ENCODE results near the gene TEAD4.

TEAD4 gene

DNA sequence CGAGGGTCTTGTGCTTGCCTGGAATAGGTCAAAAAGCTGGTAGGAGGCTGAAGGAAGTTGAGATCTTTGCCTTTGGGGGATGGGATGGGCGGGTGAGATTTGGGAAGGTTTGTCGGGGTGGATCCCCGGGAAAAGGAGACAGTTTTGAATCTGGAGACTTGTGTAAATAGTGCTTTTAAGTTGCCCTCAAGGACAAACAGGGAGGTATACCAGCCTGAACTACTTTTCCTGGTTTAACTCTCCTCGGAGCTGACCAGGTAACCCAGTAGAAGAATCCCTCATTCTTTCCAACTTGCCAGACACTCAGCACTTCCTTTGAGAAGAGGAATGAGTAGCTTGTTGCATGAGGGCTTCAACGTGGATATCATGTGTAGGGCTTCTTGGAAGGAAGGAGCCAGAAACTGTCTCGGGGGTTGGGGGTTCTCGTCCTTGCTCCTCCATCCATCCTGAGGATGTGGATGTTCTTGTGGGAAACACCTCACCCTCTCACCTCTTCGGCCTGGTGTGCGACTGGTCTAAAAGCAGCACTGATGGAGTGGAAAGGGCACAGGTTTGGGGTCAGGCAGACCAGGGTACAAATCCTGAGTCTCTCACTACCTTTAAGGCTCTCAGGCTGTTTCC, 1.9 kb downstream of the TEAD4 start:
- DNase-seq: no peak

DNA sequence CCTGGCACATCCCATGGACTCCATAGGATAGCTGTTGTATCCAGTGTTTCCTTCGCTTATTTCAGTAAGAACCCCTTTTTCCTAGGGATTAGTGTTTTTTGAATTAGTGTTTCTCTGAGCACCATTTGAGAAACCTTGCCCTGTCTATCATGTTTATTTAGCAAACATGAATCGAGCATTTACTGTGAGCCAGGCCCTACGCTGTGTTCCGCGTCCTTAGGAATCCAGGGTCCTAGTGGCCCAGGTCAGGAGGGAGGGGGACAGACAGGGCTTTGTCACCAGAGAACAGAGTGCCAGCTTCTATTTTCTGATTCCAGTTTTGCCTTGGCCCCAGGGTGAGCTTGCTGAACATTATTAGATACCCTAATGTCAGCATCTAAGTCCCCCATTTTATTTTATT, 2.5 kb downstream of the TEAD4 start:
- DNase-seq: no peak

DNA sequence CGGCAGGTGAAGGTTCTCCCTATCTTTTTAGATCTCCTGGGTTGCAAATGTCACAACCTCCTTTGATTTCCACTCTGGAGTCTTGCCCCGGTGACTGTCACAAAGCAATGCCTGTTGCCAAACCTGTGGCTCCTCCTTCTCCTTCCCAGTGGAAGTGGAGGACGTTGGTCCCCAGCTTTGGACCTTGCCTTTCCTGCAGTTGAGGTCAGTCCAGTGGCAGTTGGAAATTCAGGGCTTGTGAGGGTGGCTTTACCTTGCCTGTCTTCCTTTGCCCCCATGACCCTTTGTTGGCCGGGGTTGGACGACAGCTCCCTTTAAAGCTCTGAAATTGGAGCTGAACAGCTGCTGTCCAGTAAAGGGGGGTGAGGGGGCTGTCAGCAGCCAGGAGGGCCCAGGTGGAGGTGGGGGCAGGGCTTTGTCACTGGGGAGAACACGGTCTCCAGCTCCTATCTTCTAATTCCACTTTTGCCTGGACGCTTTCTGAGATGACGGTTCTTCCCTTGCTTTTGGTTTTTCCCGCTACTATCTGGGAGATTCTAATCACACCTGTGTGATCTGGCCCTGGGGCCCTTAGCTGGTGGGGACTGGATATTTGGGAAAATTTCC, 4.1 kb downstream of the TEAD4 start:
- DNase-seq: no peak

DNA sequence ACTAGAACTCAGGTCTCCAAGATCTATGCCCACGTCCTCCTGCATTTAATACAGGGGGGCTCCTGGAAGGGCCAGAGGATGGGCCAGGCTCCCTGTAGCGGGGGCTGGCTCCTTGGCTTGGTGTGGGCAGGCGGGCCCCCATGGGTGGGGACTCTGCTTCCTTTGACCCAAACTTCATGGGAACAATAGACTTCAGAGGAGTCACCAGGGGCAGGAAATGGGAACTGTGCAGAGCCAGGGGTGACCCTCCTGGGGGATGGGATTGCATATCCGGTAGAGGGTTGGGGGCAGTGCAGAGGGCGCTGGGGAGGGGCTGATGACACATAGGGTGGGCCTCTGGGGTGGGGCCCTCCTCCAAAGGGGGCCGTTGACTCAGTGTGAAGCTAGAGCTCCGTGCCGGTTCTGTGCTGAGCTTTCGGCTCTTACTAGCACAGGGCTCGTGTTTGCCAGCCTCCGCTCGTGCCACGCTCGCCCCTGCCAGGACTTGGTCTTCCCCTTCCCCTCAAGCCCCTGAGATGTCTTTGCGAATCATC, 4.6 kb downstream of the TEAD4 start:
- DNase-seq: no peak

DNA sequence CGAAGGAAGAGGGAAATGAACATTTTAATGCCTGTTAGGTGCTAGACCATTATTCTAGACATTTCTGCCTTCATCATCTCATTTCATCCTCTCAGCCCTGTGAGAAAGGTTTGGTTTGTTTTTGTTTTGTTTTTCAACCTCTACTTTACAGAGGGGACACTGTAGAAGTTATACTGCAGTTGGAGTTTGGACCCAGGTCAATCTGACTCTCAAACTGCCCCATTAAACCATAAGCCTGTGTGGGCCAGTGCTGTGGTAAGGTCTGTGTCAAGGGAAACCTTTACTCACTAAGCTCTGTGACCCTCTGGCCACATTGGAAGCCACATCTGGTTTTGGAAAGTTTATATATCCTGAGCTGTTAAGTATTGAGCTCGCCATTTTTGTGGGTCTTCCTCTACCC, 8.5 kb downstream of the TEAD4 start:
- DNase-seq: no peak

DNA sequence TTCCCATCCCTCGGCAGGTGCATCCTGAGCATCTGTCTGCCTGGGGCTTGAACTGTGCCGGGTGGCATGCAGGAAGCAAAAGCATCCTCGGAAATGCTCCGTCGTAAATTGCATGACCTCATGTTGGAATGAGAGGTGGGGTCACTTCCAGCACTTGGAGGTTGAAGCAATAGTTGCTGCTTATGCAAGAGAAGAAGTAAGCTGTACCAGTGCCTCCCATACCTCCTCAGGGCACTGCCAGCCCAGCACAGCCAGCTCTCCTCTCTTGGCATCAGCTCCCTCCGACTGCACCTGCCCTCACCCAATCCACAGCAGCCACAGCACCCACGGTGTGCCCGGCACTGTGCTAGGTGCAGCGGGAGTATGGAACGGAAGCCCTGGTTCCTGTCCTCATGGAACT, 11.5 kb downstream of the TEAD4 start:
- no peak for DNase-seq

DNA sequence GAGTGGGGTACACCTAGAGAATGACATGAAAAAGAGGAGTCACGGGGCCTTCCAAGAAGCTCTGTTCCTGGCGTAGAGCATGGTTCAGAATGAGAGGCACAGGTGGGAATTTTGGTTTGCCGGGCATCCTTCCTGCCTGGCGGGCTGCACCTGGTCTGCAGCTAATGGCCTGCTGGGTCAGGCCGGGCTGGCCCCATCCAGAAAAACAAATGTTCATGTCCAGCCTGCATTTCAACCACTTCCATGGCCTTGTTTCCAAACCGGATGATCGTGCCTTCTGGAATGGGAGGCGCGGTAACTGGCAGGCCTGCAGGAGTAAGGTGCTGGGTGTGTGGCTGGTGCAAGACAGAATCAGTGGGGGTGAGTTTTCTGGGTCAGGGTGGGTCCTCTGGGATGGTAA, 14.4 kb downstream of the TEAD4 start:
- no peak for DNase-seq

DNA sequence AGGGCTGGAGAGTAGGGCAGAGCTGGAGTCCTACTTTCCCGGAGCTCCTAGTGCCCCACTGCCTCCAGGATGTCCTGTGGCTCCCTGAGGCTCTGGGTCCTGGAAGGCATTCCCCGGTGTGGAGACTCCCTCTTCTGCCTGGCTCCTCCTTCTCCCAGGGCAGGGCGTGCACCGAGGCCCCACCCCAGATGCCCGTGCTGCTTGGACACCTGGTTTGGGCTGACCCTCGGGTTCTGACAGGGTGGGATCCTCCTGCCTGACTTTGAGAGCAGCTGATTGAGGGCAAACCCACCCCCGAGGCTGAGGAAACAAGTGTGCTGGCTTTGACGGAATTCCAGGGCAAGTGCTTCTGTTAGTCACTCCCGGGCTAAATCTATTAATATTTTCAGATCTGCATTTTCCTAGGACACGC, 15.4 kb downstream of the TEAD4 start:
- no peak for DNase-seq

DNA sequence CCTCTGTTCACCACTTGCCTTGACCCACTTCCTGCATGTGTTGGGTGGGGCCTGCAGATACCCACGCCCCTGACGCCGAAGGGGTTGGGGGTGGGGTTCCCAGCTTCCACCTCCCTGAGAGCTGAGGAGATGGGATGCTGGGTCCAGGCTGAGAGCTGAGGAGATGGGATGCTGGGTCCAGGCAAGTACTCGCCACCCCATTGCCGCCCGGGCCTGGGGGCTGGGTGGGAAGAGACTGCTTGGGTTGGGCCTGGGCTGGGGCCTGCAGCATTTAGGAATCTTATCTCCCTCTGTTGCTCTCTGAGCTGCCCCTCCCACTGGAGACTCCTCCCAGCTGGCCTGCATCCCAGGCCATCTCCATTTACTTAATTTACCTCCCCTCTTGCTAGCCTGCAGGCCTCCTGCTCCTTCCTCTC, 17.4 kb downstream of the TEAD4 start:
- no peak for DNase-seq

DNA sequence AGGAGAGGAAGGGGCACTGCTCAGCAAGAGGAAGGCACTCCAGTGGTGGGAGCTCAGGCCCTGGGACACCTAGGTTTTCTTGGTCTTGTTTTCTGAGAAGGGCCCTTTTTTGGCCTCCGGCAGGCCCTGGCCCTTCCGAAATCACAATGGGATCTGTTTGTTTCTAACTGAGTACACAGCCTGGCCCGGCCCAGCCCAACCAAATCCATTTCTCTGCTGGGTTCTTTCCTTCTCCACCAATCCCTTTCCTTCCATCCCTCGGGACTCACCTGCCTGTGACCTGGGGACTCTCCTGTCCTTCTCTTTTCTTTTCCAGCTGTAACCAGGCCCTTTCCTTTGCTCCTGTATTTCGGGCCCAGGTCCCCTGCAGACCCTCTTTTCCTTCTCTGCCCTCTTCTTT, 18.6 kb downstream of the TEAD4 start:
- DNase-seq: no peak

DNA sequence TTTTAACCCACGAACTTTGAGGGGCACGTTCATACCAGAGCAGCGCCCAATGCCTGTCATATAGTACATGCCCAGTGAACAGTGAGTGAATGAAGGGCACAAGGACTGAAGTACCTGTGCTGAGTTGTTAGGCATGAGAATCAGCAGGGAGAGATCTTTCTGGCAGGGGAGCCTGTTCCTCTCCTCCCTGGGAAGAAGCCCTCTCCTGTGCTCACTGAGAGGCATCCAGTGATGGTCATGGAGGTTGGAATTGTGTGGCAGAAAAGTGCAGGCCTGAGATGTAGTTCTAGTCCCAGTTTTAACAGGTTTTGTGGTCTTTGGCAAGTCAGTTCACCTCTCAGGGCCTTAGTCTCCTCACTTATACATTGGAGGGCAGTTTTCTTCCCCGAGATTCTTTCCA, 20.6 kb downstream of the TEAD4 start:
- DNase-seq: no peak

DNA sequence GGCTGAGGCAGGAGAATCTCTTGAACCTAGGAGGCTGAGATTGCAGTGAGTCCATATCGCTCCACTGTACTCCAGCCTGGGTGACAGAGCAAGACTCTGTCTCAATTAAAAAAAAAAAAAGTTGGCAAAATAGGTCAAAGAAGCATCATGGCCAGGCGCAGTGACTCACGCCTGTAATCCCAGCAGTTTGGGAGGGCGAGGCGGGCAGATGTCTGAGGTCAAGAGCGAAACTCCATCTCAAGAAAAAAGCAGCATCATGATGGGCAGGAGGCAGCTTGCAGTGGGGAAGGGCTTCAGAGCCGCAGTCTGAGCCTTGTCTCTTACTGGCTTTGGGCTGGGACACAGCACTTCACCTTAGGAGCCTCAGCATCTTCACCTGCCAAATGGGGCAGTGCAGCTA, 21.4 kb downstream of the TEAD4 start:
- no peak for DNase-seq

DNA sequence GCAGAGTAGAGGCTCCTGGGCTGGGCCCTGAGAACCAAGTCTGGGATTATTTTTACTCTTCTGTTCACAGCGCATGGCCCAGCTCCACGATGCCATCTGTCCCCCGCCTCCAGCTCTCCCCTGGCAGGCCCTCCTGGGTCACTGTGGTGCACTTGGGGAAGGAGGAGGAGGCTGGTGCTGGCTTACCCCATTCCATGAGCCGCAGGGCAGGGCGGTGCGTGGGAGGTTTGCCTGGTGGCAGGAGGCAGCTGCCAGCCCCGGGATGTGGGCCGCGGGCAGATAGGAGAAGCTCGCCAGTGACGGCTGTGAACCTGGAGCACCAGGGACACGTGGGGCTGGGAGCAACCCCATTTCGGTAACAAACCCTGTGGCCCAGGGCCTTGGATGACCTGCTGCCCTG, 23.2 kb downstream of the TEAD4 start:
- no peak for DNase-seq

DNA sequence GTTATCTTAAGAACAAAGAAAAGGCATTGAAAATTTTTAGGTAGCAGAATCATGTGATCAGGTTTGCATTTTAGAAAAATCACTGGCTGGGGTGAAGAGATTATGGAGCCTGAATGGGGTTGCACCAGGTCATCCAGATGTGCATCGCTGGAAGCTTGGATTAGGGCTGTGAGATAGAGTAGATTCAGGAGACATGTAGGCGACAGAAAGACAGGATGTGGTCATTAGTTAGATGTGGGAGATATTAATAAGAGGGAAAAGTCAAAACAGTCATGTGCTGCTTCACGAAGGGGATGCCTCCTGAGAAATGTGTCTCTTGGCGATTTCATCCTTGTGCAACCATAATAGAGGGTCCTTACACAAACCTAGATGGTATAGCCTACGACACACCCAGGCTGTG, 25.1 kb downstream of the TEAD4 start:
- no peak for DNase-seq

DNA sequence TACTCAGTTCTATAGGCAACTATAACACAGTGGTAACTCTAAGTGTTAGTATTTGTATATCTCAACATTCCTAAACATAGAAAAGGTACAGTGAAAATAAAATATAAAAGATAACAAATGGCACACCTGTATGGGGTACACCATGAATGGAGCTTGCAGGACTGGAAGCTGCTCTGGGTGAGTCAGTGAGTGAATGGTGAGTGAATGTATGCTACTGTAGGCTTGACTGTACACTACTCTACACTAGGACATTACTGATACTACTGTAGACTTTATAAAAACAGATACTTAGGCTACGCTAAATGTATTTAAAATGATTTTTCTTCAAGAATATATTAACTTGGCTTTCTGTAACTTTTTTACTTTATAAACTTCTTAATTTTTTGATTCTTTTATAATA, 25.5 kb downstream of the TEAD4 start:
- no peak for DNase-seq

DNA sequence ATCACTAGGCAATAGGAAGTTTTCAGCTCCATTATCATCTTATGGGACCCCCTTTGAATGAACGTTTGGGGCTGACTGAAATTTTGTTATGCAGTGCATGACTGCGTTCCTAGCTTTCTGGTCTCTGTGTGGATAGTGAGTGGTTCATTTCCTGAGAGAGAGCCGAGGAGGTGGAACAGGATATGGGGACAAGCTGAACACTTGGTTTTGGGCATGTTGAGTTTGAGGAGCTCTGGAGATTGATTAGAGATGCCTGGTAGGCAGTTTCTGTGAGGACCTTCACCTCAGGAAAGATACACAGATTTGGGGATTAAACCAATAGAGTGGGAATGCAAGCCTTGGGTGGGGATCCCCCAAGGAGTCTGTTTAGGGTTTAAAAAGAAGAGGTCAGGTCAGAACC, 27.7 kb downstream of the TEAD4 start:
- DNase-seq: no peak

DNA sequence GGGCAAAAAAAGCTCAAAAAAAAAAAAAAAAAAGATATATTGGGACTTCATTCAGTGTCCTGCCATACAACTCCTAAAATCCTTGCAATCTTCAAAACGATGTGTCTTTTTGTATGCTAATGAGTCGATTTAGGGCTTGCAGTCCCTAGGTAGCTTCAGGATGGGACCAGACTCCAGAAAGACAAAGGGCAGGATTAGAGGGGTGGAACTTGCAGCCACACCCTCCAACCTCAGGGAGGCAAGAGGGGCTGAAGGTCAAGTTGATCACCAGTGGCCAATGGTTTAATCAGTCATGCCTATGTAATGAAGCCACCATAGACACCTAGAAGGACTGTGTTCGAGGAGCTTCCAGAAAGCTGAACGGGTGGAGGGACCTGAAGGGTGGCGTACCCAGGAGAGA, 29.3 kb downstream of the TEAD4 start:
- no peak for DNase-seq

DNA sequence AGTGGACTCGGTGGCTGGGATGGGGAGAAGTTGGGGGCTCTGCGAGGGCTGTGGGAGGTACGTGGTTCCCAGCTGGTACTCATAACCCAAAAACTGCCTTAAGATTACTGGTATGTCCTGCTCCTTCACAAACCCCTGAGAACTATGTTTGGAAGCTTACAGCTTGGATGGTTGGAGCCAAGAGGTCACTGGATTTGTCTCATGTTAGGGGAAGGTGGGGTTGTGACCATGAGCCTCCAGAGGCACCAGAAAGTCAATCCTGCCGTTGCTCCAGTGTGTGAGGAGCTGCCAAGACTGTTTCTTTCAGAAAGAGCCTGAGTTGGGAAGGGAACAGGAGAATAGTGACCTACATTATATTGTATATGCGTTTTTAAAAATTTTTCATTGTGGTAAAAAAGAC, 33.5 kb downstream of the TEAD4 start:
- no peak for DNase-seq

DNA sequence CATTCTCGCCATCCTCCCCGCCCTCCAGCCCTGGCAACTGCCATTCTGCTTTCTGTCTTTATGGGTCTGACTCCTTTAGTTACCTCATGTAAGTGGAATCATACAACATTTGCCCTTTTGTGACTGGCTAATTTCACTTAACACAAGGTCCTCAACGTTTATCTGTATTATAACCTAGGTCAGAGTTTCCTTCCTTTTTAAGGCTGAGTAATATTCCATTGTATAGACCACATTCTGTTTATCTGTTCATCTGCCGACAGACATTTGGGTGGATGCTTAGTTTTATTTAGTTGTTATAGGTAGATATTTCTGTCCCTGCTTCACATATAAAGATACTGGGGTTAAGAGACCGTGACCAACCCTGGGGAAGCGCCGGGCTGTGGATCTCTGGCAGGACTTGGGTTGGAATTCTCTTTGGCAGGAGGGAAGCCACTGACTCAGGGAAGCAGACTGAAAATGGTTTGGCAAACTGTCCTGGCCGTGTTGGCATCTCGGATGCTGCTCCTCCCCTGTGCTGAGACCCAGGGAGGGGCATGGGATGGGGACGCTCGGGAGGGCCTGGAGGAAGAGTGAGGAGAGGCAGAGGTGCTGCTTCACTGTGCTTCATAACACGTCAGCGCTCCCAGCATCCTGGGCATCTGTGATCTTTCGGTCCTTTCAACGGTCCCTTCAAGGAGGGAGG, 38.9 kb downstream of the TEAD4 start:
- DNase-seq: no peak

DNA sequence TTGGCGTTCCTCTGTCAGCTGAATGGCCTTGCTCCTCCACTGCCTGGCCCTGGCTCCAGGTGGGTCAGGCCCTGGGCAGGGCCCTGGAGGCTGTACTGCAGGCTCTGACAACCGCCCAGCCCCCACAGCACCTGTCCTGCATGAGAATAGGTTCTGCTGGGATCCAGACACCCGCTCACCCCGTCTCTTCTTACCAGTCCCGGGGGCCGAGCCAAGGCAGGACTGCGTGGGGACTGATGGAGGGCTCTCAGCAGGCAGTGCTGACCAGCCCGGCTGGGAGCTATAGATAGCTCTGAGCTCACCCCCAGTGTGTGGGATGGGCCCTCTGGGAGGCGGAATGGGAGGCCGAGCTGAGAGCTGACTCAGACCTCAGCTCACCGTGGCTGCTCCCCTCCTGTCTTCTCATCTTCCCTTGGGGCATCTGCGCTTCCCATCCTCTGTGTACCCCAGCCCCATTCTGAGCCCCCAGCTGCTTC, 39.6 kb downstream of the TEAD4 start:
- DNase-seq: no peak

DNA sequence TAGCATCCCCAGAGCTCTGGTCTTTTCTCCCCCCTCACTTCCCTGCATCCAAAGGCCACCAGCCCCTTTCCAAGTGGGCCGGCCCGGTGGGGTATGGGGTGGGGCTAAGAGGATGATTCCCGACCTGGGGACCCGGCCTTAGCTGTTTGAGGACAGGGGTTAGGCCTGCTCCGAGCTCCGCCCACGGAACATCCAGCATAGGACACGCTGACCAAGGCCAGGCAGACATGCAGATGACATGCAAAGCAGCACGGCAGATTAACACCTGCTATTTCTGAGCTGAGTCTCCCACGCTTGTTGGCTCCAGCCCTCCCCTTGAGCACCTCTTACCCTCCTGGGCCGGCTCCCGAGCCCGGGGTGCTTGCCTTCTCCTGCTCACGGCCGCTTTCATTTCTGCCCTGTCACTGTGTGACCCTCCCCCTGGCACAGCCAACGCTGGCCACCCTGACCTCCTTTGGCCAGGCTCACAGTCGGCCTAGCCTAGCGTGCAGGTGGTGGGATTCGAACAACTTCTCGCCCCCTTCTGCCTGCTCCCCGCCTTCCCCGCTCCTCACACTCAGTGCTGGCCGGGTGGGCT, 40.2 kb downstream of the TEAD4 start:
- DNase-seq: no peak

DNA sequence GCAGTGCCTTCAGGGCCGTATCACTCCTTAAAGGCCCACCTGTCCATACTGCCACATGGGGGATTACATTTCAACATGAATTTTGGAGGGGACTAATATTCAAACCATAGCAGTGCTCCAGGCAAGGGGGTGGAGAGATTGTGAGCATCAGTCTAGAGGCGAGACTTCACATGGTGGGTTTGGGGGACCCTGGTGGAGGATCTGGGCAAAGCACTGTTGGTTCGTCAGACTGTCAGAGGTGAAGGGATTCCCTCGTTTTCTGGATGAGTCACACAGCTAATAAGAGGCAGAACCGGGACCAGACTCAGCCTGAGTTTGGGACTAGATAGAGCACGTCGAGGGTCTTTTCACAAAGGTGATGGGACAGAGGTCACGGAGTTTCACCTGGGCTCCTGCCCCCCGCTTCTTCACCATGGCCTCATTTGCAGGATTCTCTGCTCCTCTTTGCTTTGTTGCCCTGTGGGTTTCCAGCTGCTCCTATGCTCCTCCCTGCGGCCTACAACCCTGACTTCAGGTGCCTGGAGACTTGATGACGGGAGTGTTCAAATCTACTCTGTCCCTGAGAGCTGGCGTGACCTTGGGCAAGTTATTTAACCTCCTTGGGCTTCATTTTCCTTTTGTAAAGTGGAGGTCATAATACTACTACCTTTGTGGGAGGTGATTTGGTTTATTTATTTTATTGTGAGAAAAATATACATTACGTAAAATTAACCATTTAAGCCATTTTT, 41.5 kb downstream of the TEAD4 start:
- DNase-seq: no peak

DNA sequence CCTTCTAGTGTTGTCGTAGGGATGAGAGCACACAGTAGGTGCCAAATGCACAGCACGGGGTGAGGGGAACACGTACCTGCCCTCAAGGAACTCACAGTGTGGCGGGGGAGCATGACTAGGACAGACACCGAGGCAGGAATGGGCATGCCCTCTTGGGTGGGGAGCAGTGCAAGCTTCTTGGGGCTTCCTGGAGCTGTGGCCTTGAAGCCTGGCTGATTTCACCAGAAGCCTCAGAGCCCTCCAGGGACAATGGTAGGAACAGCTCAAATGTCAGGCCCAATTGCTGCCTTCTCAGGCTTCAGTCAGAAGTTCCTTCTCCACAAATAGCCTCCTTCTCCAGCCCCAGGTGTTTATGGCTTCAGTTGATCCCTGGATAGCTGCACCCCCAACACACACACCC, 43.4 kb downstream of the TEAD4 start:
- DNase-seq: no peak

All from activated CD4-positive, alpha-beta T cell treated with anti-CD3 and anti-CD28 coated beads, Interleukin-2, amount 50 U/mL, for 16 hours (primary cell).